NCI-H187 (cell line): Measurements from ENCODE around the gene DEFB129.
"Not testable (repeated sequence)": the region's sequence is repeated elsewhere in the genome, so short reads cannot be mapped to it uniquely, and the experiment has no call there.

Experiments used
- DNase-seq, 2 experiments: peaks; one replicate each; lab custom pipeline; 2025; lab: John Stamatoyannopoulos, UW

The DEFB129 gene

DNA sequence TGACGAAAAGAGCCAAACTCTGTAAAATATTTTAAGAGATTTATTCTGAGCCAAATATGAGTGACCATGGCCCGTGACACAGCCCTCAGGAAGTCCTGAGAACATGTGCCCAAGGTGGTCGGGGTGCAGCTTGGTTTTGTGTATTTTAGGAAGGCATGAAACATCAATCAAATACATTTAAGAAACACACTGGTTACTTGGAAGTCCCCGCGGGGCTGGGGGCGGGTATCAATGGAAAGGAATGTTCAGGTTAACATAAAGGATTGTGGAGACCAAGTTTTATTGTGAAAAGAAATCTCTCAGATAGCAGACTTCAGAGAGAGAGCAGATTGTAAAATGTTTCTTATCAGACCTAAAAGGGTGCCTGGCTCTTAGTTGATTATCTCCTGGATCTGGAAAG lies 26.4 kb downstream of the DEFB129 start:
- not testable (repeated sequence) for DNase-seq

- no peak for DNase-seq
Measured at GRCh38 chr20:257419-257818, 30.4 kb downstream of the DEFB129 start, which contains the start of gene DEFB132. Gene DEFB132, plus strand, starts transcription at chr20:257724. Its CDS starts 55 bp downstream, at chr20:257779.

DNA sequence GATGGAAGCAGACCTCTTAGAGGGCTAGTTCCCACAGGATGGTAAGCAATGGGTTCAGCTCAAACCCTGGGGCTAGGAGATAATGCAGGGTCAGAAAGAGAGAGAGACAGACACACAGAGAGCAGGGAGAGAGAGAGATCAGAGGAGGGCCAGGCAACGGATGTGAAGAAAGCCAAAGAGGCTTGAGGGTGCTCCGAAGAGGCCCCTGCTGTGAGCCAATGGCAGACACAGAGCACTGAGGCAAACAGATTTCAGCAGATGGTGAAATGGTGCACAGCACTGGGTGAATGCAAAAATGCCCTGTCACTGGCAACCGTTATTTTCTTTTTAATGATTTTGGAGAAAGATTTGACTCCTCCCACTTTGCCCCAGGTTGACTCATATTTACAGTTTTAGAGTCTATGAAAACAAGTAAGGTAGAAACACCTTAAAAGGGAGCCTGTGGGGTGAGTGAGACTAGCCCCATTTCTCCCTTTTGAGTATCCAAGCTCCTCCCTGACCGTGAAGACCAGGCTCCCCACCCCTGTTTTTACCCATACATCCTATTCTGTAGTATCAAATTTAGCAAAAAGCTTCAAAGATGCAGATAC lies 31.3 kb downstream of the DEFB129 start:
- no peak for DNase-seq

DNA sequence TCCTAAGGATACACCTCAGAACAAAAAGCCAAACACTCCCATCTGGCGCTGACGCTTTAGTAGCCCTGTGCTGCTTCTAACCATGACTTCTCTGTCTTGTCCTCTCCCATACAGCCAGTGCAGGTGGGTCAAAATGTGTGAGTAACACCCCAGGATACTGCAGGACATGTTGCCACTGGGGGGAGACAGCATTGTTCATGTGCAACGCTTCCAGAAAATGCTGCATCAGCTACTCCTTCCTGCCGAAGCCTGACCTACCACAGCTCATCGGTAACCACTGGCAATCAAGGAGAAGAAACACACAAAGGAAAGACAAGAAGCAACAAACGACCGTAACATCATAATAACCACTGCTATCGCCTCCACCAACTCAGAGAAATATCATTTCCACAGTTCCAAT lies 31.9 kb downstream of the DEFB129 start:
- no peak for DNase-seq

GRCh38 chr20:259981-260380 lies 32.9 kb downstream of the DEFB129 start:
- no peak for DNase-seq

GRCh38 chr20:263701-264100 lies 36.6 kb downstream of the DEFB129 start:
- DNase-seq = no peak

GRCh38 chr20:266596-267562 lies 39.8 kb downstream of the DEFB129 start:
- DNase-seq = peak; percentile 81 to 87

- DNase-seq = no peak
Measured at GRCh38 chr20:270517-270916, 43.5 kb downstream of the DEFB129 start.

GRCh38 chr20:271069-271468 lies 44.0 kb downstream of the DEFB129 start:
- no peak for DNase-seq

DNA sequence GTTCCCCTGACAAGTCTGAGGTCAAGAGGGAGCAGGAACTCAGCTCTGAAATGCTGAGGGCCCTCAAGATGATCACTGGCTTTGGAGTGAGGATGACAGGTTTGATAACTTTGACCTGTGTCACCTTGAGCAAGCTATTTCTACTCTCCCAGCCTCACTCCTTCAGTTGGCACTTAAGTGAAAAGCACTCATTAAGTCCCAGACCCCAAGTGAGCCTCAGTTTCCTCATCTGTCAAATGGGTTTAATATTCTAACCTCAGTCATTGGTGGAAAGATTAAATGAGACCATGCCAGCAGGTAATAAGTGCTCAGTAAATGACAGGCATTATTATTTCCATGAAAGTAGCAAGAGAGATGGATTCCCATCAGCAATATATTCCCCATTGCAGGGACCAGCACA lies 44.5 kb downstream of the DEFB129 start:
- no peak for DNase-seq

DNA sequence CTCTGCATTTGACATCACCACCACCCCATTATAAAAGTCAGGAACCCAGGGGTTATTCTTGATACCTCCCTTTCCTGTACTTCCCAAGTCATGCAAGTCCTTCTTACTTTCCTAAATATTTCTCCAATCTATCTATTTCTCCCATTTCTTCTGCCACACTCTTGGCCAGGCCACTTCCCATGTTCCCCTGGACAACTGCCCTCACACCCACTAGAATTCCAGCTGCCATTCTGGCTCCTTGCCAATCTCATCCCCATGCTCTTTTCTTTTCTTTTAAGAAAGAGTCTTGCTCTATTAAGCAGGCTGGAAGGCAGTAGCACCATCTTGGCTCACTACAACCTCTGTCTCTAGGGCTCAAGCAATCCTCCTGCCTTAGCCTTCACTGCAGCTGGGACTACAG lies 45.7 kb downstream of the DEFB129 start:
- no peak for DNase-seq

GRCh38 chr20:273884-274283 lies 46.8 kb downstream of the DEFB129 start:
- DNase-seq = no peak

DNA sequence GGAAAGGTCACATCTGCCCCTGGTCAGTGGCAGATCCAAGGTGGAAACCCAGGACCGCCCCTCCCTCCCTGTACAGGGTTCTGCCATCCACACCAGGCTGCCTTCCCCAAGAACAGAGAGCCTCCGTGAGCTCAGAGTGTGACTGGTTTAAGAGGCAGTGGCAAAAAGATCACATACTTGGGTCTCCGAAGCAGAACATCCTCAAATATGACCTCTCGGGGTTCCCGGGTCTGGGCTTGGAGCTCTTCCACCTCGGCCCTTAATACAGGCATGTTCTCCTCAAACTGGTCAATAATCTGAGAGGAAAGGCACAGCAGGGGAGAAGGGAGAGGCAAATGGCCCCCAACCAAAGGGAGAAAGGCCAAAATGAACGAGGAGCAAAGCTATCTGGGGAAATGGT lies 48.7 kb downstream of the DEFB129 start:
- no peak for DNase-seq

DNA sequence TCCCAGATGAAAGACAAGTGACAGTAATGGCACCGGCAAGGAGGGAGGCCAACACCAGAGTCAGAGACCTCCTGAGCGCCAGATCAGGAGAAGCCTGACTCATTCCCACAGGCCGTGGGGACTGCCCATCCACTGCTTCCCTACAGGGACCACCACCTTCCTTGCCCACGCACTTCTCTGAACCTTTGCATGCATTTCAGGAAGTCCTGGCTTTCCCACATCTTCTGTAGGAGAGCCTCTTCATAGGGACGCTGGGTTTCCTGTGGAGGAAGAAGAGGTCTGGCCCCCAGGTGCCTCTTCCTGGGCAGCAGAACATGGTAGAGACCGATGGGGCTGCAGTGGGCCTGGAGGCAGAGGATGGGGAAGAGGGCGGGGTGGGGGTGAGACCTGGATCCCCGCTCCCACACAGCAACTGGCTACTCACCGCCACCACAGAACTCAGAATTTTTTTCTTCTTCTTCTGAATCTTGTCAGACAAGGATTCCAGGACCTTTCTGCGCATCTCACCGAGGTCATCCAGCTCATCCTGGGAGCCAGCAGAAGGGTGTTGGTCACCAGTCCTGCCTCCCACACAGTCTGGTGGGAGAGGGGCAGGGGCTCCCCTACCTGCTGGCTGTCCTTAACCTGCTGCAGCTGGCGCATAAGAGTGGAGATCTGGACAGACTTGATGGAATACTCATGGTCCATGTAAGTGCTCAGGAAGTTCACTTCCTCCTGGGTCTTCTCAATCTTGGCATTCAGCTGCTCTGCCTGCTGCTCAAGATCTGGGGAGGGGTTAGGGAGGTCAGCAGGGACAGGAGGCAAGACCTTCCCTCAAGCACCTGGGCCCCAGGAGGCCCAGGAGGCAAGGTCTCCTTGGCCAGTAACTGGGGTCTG lies 49.8 kb downstream of the DEFB129 start:
- DNase-seq = no peak

DNA sequence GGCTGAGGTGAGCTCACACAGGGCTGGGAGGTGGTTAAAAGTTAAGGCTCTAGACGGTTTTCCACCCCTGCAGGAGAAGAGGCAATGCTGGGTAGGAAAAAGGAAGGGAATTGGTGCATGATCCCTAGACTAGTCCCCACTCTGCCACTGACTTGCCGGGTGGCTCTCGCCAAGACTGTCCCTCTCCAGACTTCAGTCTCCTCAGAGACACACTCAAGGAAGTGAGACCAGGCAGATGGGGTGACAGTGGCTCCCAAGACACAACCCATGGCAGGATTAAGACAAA lies 50.4 kb downstream of the DEFB129 start:
- DNase-seq = no peak

DNA sequence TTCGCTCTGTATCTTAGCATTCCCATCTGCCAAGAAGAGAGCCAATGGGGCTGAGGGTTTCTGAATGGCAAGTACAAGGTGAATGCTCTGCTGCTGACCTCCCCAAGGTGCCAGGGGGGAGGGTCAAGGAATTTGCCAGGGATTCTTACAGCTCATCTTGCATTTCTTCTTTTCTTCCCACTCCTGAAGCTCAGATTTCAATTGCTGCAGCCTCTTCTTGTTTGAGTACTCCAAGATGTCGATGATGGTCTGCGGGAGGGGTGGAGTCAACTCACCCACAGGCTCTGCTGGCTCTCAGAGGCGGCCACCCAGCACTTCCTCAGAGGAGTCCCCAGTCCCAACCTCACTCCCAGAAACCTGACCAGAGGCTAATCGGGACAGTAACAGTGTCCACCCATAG lies 51.1 kb downstream of the DEFB129 start:
- no peak for DNase-seq

DNA sequence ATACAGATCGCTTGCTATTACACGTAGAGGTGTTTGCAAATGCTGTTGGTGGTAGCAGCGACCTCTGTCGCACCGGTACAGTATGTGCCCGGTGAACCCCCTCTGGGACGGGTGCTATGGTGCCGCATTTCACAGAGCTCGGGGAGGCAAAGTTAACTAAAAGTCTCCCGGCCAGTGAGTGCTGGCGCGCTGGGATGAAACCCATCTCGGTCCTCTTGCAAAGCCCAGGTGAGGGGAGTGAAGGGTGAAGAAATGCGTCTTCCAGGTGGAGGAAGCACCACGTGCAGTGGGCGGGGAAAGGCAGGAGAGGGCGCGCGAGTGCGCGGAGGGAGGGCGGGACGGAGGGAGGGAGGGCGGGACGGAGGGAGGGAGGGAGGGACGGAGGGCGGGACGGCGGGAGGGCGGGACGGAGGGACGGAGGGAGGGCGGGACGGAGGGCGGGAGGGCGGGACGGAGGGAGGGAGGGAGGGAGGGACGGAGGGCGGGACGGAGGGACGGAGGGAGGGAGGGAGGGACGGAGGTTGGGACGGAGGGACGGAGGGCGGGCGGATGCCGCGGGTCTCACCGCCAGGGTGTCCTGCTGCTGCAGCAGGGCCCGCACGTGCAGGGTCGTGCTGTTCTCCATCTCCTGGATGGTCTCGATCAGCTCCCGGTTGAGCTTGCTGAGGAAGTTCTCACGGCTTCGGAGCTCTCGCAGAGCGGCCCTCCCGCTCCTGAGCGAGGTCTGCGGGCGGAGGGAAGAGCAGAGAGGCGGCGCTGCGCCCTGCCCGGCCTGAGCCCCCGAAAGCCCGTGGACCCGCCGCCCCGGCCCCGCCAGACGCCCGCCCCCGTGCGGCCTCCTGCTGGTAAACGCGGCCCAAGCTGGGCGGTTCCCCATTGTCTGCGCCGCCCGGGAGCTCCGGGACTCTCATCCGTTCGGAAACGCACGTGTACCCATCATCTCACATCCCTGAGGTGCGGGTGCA lies 51.8 kb downstream of the DEFB129 start:
- no peak for DNase-seq
